Activated T-helper 1 cell treated with anti-CD3 and anti-CD28 coated beads, Interleukin-2, amount 50 U/mL, for 16 hours (primary cell): ENCODE results near the gene HTN3.
"Not testable (repeated sequence)": the region's sequence is repeated elsewhere in the genome, so short reads cannot be mapped to it uniquely, and the experiment has no call there.

Source experiments
- DNase-seq, 2 donors: peaks; one replicate each; pipeline ENCODE4 v3.0.0-alpha.2; 2020; ENCODE audit warnings: low read depth in 1 of 2, low spot score in 1 of 2

The HTN3 gene

DNA sequence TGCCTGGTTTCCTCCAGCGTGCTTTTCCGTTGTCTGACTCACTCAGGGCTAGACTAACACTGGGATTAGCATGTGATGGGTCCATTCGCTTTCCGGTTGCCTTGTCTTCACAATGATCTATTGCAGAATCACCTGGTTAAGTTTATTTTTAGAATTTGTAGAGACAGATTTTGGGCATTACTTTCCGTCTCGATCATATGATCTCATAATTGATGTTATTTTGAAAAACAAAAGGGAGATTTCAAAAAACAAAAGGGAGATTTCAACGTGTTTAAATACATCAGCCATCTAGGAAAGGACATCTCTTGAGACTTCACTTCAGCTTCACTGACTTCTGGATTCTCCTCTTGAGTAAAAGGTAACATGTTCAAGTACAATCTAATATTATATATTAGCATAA lies at the start of gene HTN3:
Gene HTN3, plus strand, starts transcription at position 301 of the 400 bp plus-strand sequence. CDS start 2,282 bp downstream, outside the sequence.
- not testable (repeated sequence) for DNase-seq

DNA sequence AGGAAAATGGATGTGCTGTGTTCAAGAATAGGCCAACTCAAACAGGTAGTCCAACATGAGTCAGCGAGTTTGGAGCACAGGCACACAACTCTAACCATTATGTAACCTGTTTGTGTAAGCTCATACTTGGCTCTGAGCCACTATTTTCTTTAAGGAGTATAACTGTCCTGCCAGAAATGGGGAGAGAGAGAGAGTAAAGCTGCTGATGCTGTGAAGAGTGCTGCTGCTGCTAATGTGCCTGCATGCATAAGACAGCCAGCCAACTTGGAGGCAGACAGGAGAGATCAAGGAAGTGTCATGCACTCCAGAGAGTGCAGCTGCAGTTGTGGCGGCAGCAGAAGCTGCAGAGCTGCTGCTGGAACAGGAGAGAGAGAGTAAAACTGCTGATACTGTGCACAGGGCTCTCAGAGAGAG lies 44.2 kb upstream of the HTN3 start:
- no peak for DNase-seq

DNA sequence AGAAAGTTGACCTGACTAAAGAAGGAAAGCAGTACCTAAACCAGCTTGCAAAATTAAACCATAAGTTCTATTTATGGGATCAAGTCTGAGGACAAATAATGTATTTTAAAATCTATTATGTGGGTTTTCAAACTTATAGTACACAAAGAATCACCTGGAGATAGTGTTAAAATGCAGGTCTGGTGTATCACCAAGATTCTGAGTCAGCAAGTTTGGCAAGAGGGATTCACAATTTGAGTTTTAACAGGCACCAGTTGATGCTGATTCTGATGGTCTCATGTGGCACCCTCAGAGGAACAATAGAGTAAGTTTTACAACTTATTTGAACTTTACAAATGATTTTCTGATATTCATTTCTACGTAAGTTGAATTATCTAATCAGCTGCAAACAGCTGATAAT lies 41.6 kb upstream of the HTN3 start:
- DNase-seq: no peak

DNA sequence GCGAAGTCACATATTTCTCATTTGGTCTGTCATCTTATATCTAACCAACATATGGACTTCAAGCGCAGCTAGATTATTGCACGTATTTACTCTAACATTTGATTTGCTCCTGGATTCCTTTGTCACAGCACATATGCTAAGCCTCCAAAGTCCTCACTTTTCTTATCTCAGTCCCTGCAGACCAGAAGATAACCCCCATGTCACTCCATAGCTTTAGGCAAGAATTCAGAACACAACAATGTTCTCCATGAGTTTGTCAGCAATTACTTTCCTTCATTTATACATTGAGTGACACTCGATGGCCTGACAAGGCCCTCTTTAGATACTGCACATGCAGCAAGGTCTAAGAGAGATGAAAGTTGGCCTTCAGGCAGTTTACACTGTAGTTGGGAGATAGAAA lies 37.2 kb upstream of the HTN3 start:
- no peak for DNase-seq

DNA sequence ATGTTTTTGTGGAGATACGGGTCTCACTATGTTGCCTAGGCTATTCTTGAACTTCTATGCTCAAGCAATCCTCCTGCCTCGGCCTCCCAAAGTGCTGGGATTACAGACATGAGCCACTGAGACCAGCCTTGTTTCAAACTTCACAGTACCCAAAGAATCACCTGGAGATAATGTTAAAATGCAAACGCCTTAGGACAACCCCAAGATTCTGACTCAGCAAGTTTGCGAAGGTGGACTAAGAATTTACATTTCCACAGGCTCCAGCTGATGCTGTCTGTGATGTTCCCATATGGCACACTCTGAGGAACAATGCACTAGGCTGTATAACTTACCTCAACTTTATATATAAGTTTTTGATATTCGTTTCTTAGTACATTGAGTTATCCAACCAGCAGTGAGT lies 33.5 kb upstream of the HTN3 start:
- no peak for DNase-seq

DNA sequence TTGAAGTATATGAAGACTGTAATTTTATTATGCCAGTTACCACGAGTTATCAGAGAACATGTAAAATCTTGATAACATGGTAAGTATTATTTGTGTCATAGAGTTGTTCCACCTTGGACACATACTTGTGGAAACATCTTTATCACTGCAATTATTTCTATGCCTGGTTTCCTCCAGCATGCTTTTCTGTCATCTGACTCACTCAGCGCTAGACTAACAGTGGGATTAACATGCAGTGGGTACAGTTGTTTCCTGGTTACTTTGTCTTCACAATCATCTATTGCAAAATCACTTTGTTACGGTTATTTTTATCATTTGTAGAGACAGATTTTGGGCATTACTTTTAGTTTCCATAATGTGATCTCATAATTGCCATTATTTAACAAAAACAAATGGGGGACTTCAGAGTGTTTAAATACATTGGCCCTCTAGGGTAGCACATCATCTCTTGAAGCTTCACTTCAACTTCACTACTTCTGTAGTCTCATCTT lies 32.7 kb upstream of the HTN3 start, which contains the start of gene STATH:
Gene STATH, plus strand, starts transcription at position 441 of the 491 bp plus-strand sequence. CDS start 2,472 bp downstream, outside the sequence.
- no peak for DNase-seq

DNA sequence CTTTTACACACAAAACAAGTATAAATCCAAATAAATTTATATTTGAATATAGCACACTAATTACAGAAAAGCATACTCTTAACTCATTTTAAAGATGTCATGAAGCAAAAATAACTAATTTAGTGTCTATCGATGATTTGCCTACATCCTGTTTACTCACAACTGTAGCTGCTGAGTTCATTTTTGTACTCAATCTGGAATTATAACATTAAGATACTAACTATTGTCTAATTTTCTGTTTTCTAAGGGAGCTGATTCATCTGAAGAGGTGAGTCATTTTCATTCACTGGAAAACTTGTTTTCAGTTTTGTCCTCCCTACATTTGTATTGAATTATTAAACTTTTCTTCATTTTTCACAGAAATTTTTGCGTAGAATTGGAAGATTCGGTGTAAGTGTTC lies 28.8 kb upstream of the HTN3 start:
- DNase-seq: no peak

DNA sequence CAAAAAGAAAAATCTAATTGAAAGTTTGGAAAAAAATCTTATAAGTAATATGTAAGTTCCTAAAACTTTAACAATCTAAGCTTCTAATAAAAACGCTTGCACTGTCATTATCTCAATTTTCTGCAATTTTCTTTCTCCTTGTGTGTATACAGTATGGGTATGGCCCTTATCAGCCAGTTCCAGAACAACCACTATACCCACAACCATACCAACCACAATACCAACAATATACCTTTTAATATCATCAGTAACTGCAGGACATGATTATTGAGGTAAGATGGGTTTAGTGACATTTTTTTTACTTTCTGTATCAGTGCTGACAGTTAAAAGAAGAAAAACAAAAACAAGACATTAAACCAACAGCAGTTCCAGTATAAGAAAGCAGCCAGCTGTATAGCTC lies 27.5 kb upstream of the HTN3 start:
- no peak for DNase-seq

DNA sequence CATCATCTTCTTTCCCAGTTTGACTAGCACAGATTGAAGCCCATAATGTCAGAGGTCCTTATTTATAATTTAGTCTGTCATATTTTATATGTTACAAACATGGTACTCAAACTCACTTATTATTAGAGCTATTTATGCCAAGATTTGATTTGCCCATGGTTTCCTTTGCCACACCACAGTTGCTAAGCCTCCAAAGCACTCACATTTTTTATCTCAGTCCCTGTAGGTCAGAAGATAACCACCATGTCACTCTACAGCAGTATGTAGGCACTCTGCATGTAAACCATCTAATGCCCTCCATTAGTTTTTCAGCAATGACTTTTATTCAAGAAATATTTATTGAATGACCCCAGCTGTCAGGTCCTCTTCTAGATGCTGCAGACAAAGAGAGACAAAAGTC lies 25.8 kb upstream of the HTN3 start:
- DNase-seq: no peak

DNA sequence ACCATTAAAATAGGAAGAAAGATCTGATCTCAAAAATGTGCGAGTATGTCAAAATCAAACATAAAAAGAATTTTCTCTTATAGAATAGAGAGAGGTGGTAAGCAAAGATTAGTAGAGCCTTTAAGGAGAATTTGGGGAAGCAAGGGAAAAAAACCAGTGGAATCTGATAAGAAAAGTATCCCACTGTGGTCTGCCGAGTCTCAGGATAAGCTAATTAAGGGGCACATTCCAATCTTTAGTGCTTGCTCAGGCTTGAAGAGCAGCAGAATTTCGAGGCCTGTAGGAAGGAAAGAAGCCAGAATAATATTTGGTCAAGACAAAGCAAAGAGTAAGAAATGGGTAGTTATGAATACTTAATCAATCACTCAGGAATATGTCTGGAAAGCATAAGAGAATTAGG lies 19.5 kb upstream of the HTN3 start:
- DNase-seq: no peak

DNA sequence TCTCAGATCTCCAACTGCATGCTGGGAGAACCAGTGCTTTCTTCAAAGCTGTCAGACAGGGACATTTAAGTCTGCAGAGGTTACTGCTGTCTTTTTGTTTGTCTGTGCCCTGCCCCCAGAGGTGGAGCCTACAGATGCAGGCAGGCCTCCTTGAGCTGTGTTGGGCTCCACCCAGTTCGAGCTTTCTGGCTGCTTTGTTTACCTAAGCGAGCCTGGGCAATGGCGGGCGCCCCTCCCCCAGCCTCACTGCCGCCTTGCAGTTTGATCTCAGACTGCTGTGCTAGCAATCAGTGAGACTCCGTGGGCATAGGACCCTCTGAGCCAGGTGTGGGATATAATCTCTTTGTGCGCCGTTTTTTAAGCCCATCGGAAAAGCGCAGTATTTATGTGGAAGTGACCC lies 9.3 kb upstream of the HTN3 start:
- not testable (repeated sequence) for DNase-seq

DNA sequence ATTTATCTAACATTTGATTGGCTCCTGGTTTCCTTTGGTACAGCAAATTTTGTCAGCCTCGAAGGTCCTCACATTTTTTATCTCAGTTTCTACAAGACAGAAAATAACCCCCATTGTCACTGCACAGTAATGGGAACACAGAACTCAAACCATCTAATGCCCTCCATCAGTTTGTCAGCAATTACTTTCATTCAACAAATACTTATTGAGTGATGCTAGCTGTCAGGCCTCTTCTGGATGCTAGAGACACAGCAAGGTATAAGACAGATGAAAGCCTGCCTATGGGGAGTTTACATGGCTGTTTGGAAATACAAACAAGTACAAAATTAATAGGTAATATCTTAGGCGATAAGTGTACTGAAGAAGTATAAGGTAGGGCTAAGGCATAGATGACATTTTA lies 5.0 kb upstream of the HTN3 start:
- no peak for DNase-seq

DNA sequence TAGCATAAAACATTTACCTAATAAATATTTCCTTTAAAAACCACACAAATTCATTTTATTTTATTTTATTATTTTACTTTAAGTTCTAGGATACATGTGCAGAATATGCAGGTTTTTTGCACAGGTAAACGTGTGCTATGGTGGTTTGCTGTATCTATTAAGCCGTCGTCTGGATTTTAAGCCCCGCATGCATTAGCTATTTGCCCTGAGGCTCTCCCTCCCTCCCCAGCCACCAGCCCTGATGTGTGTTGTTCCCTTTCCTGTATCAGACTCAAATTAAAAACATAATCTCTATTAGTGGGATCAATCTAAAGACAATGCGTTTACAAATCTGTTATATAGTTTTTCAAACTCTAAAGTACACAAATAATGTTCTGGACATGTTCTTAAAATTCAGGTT lies 1.2 kb upstream of the HTN3 start:
- DNase-seq: no peak

DNA sequence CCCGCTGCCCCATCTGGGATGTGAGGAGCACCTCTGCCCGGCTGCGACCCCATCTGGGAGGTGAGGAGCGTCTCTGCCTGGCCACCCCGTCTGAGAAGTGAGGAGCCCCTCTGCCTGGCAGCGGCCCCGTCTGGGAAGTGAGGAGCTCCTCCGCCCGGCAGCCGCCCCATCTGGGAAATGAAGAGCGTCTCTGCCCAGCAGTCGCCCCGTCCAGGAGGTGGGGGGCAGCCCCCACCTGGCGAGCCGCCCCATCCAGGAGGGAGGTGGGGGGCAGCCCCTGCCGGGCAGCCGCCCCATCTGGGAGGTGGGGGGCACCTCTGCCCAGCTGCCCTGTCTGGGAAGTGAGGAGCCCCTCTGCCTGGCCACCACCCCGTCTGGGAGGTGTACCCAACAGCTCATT lies 9.3 kb downstream of the HTN3 start:
- not testable (repeated sequence) for DNase-seq

DNA sequence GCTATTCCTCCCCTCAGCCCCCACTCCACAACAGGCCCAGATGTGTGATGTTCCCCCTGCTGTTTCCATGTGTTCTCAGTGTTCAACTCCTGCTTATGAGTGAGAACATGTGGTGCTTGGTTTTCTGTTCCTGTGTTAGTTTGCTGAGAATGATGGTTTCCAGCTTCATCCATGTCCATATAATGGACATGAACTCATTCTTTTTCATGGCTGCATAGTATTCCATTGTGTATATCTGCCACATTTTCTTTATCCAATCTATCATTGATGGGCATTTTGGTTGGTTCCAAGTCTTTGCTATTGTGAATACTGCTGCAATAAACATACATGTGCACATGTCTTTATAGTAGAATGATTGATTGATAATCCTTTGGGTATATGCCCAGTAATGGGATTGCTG lies 11.7 kb downstream of the HTN3 start:
- not testable (repeated sequence) for DNase-seq

DNA sequence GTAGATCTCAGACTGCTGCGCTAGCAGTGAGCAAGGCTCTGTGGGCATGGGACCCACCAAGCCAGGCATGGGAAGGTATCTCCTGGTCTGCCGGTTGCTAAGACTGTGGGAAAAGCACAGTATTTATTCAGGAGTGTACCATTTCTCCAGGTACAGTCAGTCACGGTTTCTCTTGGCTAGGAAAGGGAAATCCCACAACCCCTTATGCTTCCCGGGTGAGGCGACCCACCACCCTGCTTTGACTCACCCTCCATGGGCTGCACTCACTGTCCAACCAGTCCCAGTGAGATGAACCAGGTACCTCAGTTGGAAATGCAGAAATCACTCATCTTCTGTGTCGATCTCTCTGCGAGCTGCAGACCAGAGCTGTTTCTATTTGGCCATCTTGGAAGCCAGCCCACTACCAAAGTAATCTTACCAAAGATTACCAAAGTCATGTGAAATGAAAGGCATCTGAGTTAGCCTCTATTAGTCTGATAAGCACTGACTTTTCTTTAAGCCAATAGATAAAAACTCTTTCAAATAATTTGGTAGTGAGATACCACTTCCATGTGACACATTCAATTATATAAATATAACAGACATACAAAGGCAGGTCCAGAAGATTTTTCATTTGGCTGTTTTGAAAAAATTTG lies 13.5 kb downstream of the HTN3 start:
- DNase-seq: no peak

DNA sequence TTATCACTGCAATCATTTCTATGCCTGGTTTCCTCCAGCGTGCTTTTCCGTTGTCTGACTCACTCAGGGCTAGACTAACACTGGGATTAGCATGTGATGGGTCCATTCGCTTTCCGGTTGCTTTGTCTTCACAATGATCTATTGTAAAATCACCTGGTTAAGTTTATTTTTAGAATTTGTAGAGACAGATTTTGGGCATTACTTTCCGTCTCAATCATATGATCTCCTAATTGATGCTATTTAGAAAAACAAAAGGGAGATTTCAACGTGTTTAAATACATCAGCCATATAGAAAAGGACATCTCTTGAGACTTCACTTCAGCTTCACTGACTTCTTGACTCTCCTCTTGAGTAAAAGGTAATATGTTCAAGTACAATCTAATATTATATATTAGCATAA lies 21.9 kb downstream of the HTN3 start, which contains the start of gene HTN1:
Gene HTN1, plus strand, starts transcription at position 301 of the 400 bp plus-strand sequence. CDS start 2,639 bp downstream, outside the sequence.
- DNase-seq: not testable (repeated sequence)

DNA sequence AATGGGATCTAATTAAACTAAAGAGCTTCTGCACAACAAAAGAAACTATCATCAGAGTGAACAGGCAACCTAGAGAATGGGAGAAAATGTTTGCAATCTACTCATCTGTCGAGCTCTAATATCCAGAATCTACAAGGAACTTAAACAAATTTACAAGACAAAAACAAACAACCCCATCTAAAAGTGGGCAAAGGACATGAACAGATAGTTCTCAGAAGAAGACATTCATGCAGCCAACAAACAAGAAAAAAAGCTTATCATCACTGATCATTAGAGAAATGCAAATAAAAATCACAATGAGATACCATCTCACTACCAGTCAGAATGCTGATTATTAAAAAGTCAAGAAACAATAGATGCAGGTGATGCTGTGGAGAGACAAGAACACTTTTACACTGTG lies 28.3 kb downstream of the HTN3 start:
- DNase-seq: not testable (repeated sequence)

DNA sequence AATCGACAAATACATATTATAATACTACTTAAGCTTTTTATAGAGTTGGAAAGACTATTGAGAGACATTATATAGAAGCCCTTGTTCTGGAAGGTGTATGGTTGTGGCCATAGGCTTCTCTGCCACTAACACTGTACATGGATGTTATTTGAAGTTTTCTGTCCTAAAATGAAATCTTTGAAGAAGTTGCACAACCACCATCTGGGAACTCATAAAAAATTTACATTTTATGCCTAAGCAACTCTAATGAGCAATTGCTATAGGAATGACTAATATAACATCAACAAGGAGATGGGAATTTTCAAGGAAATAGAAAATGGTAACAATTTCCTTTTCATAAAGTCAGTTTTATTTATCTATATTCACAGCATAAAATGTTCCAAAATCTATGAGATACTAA lies 29.4 kb downstream of the HTN3 start:
- DNase-seq: no peak

DNA sequence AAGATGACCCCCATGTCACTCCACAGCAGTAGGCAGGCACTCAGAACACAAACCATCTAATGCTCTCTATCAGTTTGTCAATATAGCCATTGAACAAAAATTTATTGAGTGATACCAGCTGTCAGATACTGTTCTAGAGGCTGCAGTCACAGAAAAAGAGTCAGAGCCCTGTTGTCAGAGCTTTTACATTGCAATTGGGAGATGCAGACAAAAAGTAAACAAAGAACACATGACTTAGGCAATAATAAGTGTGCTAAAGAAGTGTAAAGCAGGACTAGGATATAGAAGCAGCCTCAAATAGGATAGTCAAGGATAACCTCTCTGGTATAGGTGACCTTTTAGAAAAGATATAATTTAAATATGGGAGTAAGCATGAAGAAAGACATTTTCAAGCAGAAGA lies 30.9 kb downstream of the HTN3 start:
- no peak for DNase-seq

DNA sequence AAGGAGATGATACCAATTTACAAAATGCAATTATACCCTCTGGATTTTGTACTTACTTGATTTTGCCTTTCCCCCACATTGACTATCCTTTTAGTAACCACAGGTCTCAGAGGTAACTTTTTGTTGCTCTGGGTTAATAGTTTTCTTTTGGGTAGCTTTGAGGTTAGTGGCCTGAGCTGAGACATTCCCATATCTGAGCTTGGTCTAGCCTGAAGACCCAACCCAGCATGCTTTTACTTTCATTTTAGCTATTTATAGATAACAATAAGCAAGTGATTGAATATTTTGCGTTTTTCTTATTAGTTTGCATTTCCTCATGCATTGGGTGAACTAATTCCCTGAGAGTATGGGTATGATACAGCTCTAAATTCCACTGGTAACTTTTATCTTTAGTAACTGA lies 33.7 kb downstream of the HTN3 start:
- DNase-seq: no peak

DNA sequence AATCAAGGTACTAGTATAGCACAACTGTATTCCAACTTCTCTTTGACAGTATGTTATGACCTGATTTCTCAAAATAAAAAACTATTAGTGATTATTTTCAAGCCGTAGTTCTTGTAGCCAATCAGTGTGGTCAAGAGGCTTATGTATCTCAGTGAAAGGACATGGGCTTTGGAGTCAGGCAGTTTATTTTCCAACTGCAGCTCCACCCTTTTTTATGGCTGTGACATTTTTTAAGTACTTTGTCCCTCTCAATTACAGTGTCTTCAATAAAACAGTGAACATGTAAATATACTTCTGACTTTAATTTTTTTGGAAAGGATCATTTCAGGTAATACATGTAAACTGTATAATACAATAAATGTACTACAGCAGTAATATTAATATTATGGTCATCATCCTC lies 51.9 kb downstream of the HTN3 start:
- no peak for DNase-seq
